K562 treated with DMSO at 1 percent for 4 hours (cell line): Measurements from ENCODE around the gene SMG6. TPM values are rescaled to one million over a fixed set of nuclear protein-coding genes. Genes with fewer than 3 reads are reported as not detected.

ENCODE experiments used
- total RNA-seq: library from RNA; unstranded; fragments of 300-600 nt; gene quantifications from 2 replicates; pipeline ENCODE4 v1.2.3, GENCODE V29; 2022; ENCODE audit not compliant: insufficient read depth

Gene SMG6
- 12.2 and 12.7 TPM in 2 replicates for total RNA-seq

GRCh38 chr17:2303204-2304188 lies at the start of gene SMG6, which contains the start of gene SRR:
TSS of gene SMG6 (minus strand) at chr17:2303785. CDS start at chr17:2303720, 65 bp downstream.
TSS of gene SRR (plus strand) at chr17:2303950. CDS start at chr17:2315561, 11,611 bp downstream.

GRCh38 chr17:2336852-2337543 lies 33.4 kb upstream of the SMG6 start, which contains the start of gene SGSM2:
TSS of gene SGSM2 (plus strand) at chr17:2337501. CDS start at chr17:2337689, 188 bp downstream.

DNA sequence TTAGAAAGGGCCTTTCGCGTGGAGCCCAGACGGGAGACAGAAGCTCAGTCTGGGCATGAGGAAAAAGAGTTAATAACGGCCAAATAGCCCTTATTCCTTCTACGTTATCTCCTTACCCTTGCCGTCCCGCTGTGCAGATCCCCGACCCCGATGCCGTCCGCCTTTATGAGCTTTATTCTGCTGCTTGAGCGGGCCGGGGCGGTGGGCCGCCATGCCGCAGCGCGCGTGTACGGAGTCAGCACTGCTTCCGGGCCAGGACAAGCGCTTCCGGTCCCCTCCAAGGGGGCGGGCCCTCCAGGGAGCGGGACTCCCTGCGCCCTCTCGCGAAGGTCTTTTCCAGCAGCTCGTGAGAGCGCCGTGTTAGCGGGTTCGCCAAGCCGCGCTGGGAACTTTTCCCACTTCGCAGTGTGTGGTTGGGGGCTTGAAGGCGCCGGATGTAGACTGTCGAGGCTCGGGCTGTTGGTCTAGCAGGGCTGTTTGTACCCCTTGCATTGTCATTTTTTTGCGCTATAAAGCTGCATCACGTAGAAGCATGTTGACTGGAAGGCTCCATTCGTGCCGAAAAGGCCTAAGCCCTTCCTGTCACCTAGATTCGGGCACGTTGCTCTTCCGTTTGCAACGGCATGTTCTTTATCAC lies 32.7 kb upstream of the SMG6 start, which contains the start of gene TSR1:
Gene TSR1, minus strand, starts transcription at position 243 of the 637 bp plus-strand sequence. Its CDS starts 30 bp downstream, at position 213.

DNA sequence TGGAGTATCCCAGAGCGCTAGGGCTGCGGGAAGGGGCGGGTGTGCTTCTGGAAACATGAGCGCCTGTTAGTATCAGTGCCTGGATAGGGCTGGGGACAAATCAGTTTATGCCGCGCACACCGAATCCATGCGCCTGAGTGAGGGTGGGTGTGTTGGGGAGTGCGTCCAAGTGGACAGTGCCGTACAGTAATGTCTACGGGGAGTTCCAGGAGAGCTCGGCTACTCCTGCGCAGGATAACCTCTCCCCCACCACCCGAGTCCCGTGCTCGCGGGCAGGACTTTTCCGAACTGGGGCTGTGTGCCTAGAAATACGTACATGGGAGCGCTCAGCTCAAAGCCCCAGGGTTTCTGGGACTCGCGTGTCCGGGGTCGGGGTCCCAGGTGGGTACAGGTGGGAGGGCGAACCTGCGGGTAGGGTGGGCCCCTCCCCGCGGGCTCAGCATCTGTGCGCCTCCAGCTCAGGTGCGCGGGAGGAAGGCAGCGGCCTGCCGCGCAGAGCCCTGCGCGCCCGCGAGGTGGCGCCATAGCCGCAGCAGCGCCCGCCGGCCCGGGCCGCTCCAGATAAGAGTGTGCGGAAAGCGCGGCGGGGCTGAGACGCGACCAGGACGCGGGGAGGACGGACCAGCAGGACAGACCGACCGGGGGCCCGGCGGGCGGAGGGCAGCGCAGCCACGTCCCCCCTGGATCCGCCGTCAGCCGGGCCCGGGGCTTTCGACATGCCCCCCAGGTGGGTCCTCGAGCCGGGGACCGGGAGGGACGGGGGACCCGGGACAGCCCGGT lies 248.9 kb downstream of the SMG6 start, which contains the start of gene HIC1:
Gene HIC1, plus strand, starts transcription at position 592 of the 780 bp plus-strand sequence. CDS start 1,588 bp downstream, outside the sequence.

GRCh38 chr17:2041561-2042389 lies 261.8 kb downstream of the SMG6 start, which contains the start of gene OVCA2:
TSS of gene OVCA2 (plus strand) at chr17:2042022. CDS start at chr17:2042048, 26 bp downstream.

DNA sequence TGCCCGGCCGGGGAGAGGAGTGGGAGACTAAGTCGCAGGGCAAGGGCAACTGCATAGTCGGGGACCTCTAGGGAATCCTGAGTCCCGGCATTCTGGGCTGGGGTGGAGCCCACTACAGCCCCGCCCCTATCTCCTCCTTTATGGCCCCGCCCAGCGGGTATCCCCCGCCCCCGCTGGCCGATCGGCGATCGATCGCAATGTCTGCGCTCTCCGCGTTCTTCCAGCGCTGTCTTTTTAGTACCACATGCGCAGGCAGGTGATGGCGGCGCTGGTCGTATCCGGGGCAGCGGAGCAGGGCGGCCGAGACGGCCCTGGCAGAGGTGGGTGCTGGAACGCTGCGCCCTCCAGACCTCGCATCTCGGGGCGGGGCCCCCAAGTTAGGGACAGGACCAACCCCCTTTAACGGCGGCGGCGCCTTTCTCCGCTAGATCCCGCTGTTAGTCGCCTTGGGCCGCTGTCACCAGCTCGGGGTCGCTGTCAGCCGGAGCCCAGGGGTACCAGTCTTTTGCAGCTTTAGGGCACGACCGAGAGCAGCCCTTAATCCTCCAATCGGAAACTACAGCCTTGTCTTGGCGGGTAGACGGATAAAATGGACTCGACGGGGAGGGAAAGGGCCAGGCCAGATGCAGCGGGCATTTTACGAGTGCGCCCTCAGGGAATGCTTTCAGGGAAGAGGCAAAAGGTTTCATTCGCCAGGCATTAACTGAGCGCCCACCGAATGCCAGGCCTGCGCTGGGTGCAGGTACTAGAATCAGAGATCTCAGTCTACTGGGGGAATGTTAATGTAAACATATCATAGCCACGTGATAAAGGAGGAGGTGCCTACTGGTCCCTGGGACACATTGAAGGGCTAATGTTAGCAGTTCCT lies 273.4 kb downstream of the SMG6 start, which contains the start of gene DPH1:
Gene DPH1, plus strand, starts transcription at position 243 of the 868 bp plus-strand sequence. Its CDS starts 17 bp downstream, at position 260.

GRCh38 chr17:2025220-2025621 lies 278.4 kb downstream of the SMG6 start, which contains the start of gene RTN4RL1:
TSS of gene RTN4RL1 (minus strand) at chr17:2025334. CDS start at chr17:2024865, 469 bp downstream.

Other genes with a start within 250 kb of the SMG6 start
- gene HIC1, start 248.7 kb downstream of the SMG6 start, total RNA-seq = 0.73 TPM in 1 of 2 replicates, not detected in the other
- 10.0 and 12.7 TPM in 2 replicates for gene SRR, start 165 bp upstream of the SMG6 start, total RNA-seq
- gene TSR1, start 32.7 kb upstream of the SMG6 start, total RNA-seq = 9.5 and 10.6 TPM in 2 replicates
- gene SGSM2, start 33.7 kb upstream of the SMG6 start, total RNA-seq = 11.8 and 20.3 TPM in 2 replicates
- 6.3 and 6.8 TPM in 2 replicates for gene MNT, start 97.3 kb upstream of the SMG6 start, total RNA-seq
- 3.4 and 8.1 TPM in 2 replicates for gene METTL16, start 208.1 kb upstream of the SMG6 start, total RNA-seq